Spinal cord (tissue), 10 donors: ENCODE results near the gene MPG. TPM values are rescaled to one million over a fixed set of nuclear protein-coding genes. Genes with fewer than 3 reads are reported as not detected.
"Not testable (repeated sequence)": the region's sequence is repeated elsewhere in the genome, so short reads cannot be mapped to it uniquely, and the experiment has no call there.

Source experiments
- DNase-seq, 6 donors: peaks; one replicate each; pipeline versions ENCODE4 v3.0.0 to v3.0.0-alpha.2; 2013 to 2015; ENCODE audit warnings: low spot score in 6 of 6, low read depth in 4 of 6
- H3K27ac ChIP-seq: one replicate; pipeline ENCODE4 v1.5.1; 2013; ENCODE audit warnings: low read depth, low read length, control low read depth
- H3K27me3 ChIP-seq: one replicate; pipeline ENCODE4 v1.6.1; 2013; ENCODE audit warnings: low read length; ENCODE audit not compliant: control insufficient read depth, insufficient read depth
- H3K36me3 ChIP-seq: one replicate; pipeline ENCODE4 v1.6.1; 2013; ENCODE audit warnings: low read length; ENCODE audit not compliant: control insufficient read depth, insufficient read depth
- H3K4me1 ChIP-seq: one replicate; pipeline ENCODE4 v1.6.1; 2013; ENCODE audit warnings: low read length; ENCODE audit not compliant: control insufficient read depth, insufficient read depth
- H3K4me3 ChIP-seq: one replicate; pipeline ENCODE4 v1.5.1; 2013; ENCODE audit warnings: low read depth, low read length, control low read depth
- H3K9me3 ChIP-seq: one replicate; pipeline ENCODE4 v1.6.1; 2013; ENCODE audit warnings: low read length; ENCODE audit not compliant: control insufficient read depth, insufficient read depth
- WGBS: methylation state at CpG from one replicate; pipeline ENCODE4 v1.1.5; 2013; ENCODE audit warnings: missing lambda C conversion rate; ENCODE audit not compliant: insufficient coverage; 5-methylcytosine and 5-hydroxymethylcytosine counted together
- long read RNA-seq, 4 donors: transcript quantifications; one replicate each; lab custom pipeline, GENCODE V29; 2026
- polyA plus RNA-seq, 2 donors: library from polyadenylated mRNA; unstranded; fragments of 120-200 nt; gene quantifications; one replicate each; pipeline ENCODE4 v1.2.1, GENCODE V29; 2013; ENCODE audit not compliant: insufficient read length in 2 of 2
- total RNA-seq, 2 donors: library from RNA; depleted of rRNA in 1 of 2; stranded (reverse); fragments of 120-200 nt in 1 of 2; fragments of >200 nt in 1 of 2; gene quantifications; one replicate each; pipeline versions ENCODE4 v1.2.3 to v1.2.4, GENCODE V29; 2013 to 2014
- donor health status: healthy.

MPG gene
- total RNA-seq: 10 to 100 TPM; 43.9 to 48.9 TPM
- 10 to 100 TPM; 43.8 to 54.2 TPM for polyA plus RNA-seq
- long read RNA-seq, donor 1, transcript MPG-202 (4 exons, 1,205 nt): major isoform, 45 of 61 reads
- long read RNA-seq, donor 1, partial matches to known transcripts: 11 of 61 reads
- long read RNA-seq, donor 1, other reads (novel, unspliced or antisense): 5 of 61 reads
- long read RNA-seq, donor 2, transcript MPG-202 (4 exons, 1,205 nt): major isoform, 19 of 20 reads
- long read RNA-seq, donor 2, partial matches to known transcripts: 0 of 20 reads
- long read RNA-seq, donor 2, other reads (novel, unspliced or antisense): 0 of 20 reads
- long read RNA-seq, donor 3, transcript MPG-202 (4 exons, 1,205 nt): major isoform, 14 of 21 reads
- long read RNA-seq, donor 3, partial matches to known transcripts: 7 of 21 reads
- long read RNA-seq, donor 3, other reads (novel, unspliced or antisense): 0 of 21 reads
- long read RNA-seq, donor 4, transcript MPG-202 (4 exons, 1,205 nt): major isoform, 45 of 64 reads
- long read RNA-seq, donor 4, partial matches to known transcripts: 15 of 64 reads
- long read RNA-seq, donor 4, other reads (novel, unspliced or antisense): 0 of 64 reads

- peak in 4 of 6 donors; percentile 70 to 95 (median 88) for DNase-seq
- Histone ChIP-seq H3K9me3 (no peaks in the 10 kb centered on the region), H3K27ac (peak within 1 kb of the TSS; percentile 77), H3K4me3 (peak within 1 kb of the TSS; percentile 50), H3K36me3 (peaks cover 35% of the 10 kb centered on the region), H3K4me1 (peaks cover 65% of the 10 kb centered on the region), H3K27me3 (peaks cover 8% of the 10 kb centered on the region)
- under 1% methylated on average over 83 of the region's 83 CpGs for WGBS
Observed at GRCh38 chr16:77807-78443, at the start of gene MPG. TSS of gene MPG (plus strand) at chr16:78225. CDS start at chr16:78310, 85 bp downstream.

- H3K9me3 ChIP-seq, DNase-seq, H3K27ac ChIP-seq, H3K4me1 ChIP-seq, H3K4me3 ChIP-seq, H3K27me3 ChIP-seq, H3K36me3 ChIP-seq: not testable (repeated sequence)
- WGBS: 80% methylated on average over 1 of the region's 7 CpGs
Observed at GRCh38 chr16:30627-31026, 47.4 kb upstream of the MPG start.

GRCh38 chr16:33154-33876 lies 44.7 kb upstream of the MPG start:
- WGBS: 88% methylated on average over 2 of the region's 8 CpGs
- not testable (repeated sequence) for H3K27me3 ChIP-seq, H3K4me3 ChIP-seq, H3K27ac ChIP-seq, H3K36me3 ChIP-seq, DNase-seq, H3K9me3 ChIP-seq, H3K4me1 ChIP-seq

GRCh38 chr16:33877-34647 lies 44.0 kb upstream of the MPG start:
- no peaks in the 10 kb centered on the region for H3K9me3 ChIP-seq
- H3K27ac ChIP-seq: no peak overlapping the region
- no peaks in the 10 kb centered on the region for H3K4me1 ChIP-seq
- DNase-seq: no peak
- 82% methylated on average over 20 of the region's 21 CpGs for WGBS
- no peaks in the 10 kb centered on the region for H3K27me3 ChIP-seq
- peaks cover 5% of the 10 kb centered on the region for H3K36me3 ChIP-seq
- H3K4me3 ChIP-seq: no peak overlapping the region

- Histone ChIP-seq H3K27ac (no peak overlapping the region), H3K27me3 (no peaks in the 10 kb centered on the region), H3K4me1 (no peaks in the 10 kb centered on the region), H3K4me3 (no peak overlapping the region), H3K9me3 (no peaks in the 10 kb centered on the region), H3K36me3 (peaks cover 8% of the 10 kb centered on the region)
- 62% methylated on average over 6 of the region's 6 CpGs for WGBS
- no peak for DNase-seq
Observed at GRCh38 chr16:34648-34987, 43.4 kb upstream of the MPG start.

GRCh38 chr16:35011-35677 lies 42.9 kb upstream of the MPG start:
- Histone ChIP-seq H3K4me3 (no peak overlapping the region), H3K9me3 (no peaks in the 10 kb centered on the region), H3K27me3 (no peaks in the 10 kb centered on the region), H3K36me3 (peaks cover 8% of the 10 kb centered on the region), H3K27ac (no peak overlapping the region), H3K4me1 (no peaks in the 10 kb centered on the region)
- 84% methylated on average over 17 of the region's 17 CpGs for WGBS
- no peak for DNase-seq

GRCh38 chr16:35678-36305 lies 42.2 kb upstream of the MPG start:
- Histone ChIP-seq H3K36me3 (peaks cover 8% of the 10 kb centered on the region), H3K4me1 (no peaks in the 10 kb centered on the region), H3K9me3 (no peaks in the 10 kb centered on the region), H3K27ac (no peak overlapping the region), H3K4me3 (no peak overlapping the region), H3K27me3 (no peaks in the 10 kb centered on the region)
- DNase-seq: no peak
- WGBS: 90% methylated on average over 9 of the region's 11 CpGs

GRCh38 chr16:36336-36984 lies 41.6 kb upstream of the MPG start:
- Histone ChIP-seq H3K4me1 (no peaks in the 10 kb centered on the region), H3K27ac (no peak overlapping the region), H3K27me3 (no peaks in the 10 kb centered on the region), H3K36me3 (peaks cover 10% of the 10 kb centered on the region), H3K4me3 (no peak overlapping the region), H3K9me3 (no peaks in the 10 kb centered on the region)
- WGBS: 90% methylated on average over 15 of the region's 15 CpGs
- no peak for DNase-seq
